Transverse colon (tissue), 4 donors: Measurements from ENCODE around the gene TEAD4. TPM values are rescaled to one million over a fixed set of nuclear protein-coding genes. Genes with fewer than 3 reads are reported as not detected.

Experiments used
- DNase-seq: peaks from one replicate; pipeline ENCODE4 v3.0.0-alpha.2; 2019
- H3K27ac ChIP-seq, 4 donors: fragments of 200-600 bp; sonication (generic); 2 replicates each; pipeline ENCODE4 v1.5.1; 2016 to 2018; ENCODE audit warnings: inconsistent platforms in 4 of 4
- H3K27me3 ChIP-seq: fragments of 200-600 bp; sonication (generic); 2 replicates; pipeline ENCODE4 v1.5.1; 2017; ENCODE audit warnings: inconsistent platforms
- H3K36me3 ChIP-seq, 4 donors: fragments of 200-600 bp; sonication (generic); 2 replicates each; pipeline ENCODE4 v1.5.1; 2017 to 2019; ENCODE audit warnings: inconsistent platforms in 4 of 4
- H3K4me1 ChIP-seq, 4 donors: fragments of 200-600 bp; sonication (generic); 2 replicates each; pipeline ENCODE4 v1.5.1; 2017 to 2020; ENCODE audit warnings: inconsistent platforms in 4 of 4
- H3K4me3 ChIP-seq, 4 donors: fragments of 200-600 bp; sonication (generic); 1 replicate in 1 of 4; 2 replicates in 3 of 4; pipeline versions ENCODE4 v1.5.1 to v1.6.1; 2017 to 2019; ENCODE audit warnings: inconsistent platforms in 4 of 4
- H3K9me3 ChIP-seq, 2 donors: fragments of 200-600 bp; sonication (generic); 2 replicates each; pipeline ENCODE4 v1.5.1; 2017 to 2019; ENCODE audit warnings: inconsistent platforms in 2 of 2
- EP300 ChIP-seq: sonication (generic); formaldehyde crosslinking; IDR thresholded peaks from one replicate; pipeline ENCODE4 v1.6.1; 2017; ENCODE audit warnings: antibody characterized with exemption, low read depth
- POLR2A ChIP-seq: fragments of 450-650 bp; IDR thresholded peaks from one replicate; pipeline ENCODE4 v1.6.1; 2016; ENCODE audit warnings: antibody characterized with exemption, mild to moderate bottlenecking, moderate library complexity
- POLR2AphosphoS5 ChIP-seq, 3 donors: sonication (generic); formaldehyde crosslinking; IDR thresholded peaks; one replicate each; pipeline ENCODE4 v1.6.1; 2016; ENCODE audit warnings: antibody characterized with exemption in 3 of 3
- WGBS, 2 donors: methylation state at CpG; one replicate each; pipeline ENCODE4 v1.1.5; 2018; ENCODE audit warnings: low coverage in 1 of 2; 5-methylcytosine and 5-hydroxymethylcytosine counted together
- in situ Hi-C, 4 donors: fragments of 200-750 bp; cut with MboI; loops; one replicate each; pipeline versions ENCODE4 v1.15.0 to v1.15.1; 2017; ENCODE audit warnings: low sequenced_read_pairs in 3 of 4, low pct_ligation_motif_present in 1 of 4, low pct_unique_long_range_greater_than_20kb in 1 of 4
- intact Hi-C: fragments of 100-400 bp; cut with DNase I; formaldehyde crosslinking; loops from one replicate; pipeline ENCODE4 v1.15.1; 2023; ENCODE audit warnings: low total_unique reads
- total RNA-seq, 4 donors: library from RNA; depleted of rRNA; stranded (reverse); fragments of >200 nt; gene quantifications; one replicate each; pipeline ENCODE4 v1.1.0, GENCODE V29; 2016
- TF ChIP-seq, protein P1 (sequence below), 5 experiments: fragments of 200-600 bp in 3 of 5; fragments of 450-650 bp in 2 of 5; sonication (generic) in 3 of 5; IDR thresholded peaks; 1 replicate in 2 of 5; 2 replicates in 3 of 5; pipeline ENCODE4 v1.5.1; 2016 to 2017; ENCODE audit warnings: antibody characterized with exemption in 5 of 5, inconsistent platforms in 3 of 5, mild to moderate bottlenecking in 2 of 5, moderate library complexity in 1 of 5

Gene TEAD4
- total RNA-seq, 4 donors from 2014 or later, result 4.2 to 29.7 (median 6.3) TPM

DNA sequence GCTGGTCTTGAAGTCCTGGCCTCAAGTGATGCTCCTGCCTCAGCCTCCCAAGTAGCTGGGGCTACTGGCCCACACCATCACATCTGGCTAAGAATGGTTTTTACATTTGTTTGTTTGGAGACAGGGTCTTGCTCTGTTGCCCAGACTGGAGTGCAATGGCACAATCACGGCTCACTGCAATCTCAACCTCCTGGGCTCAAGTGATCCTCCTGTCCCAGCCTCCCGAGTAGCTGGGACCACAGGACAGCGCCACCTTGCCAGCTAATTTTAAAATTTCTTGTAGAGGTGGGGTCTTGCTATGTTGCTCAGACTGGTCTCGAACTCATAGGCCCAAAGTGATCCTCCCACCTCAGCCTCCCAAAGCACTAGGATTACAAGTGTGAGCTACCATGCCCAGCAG lies 89.3 kb downstream of the TEAD4 start:
- no peak for DNase-seq
- H3K4me1 ChIP-seq, result no peaks in the 10 kb centered on the region
- no peak overlapping the region for H3K27ac ChIP-seq
- 93% methylated on average over 4 of the region's 4 CpGs; no CpG with 5 or more reads in 1 of the 2 donors for WGBS, 2 donors
- in situ Hi-C loops (loop anchor here (25.0 kb wide), 1 partner anchor 186 kb away; the partner anchor contains the start of gene TEX52 (in 4 of the 4)), intact Hi-C loops (no loop called here)
- peaks cover 3% of the 10 kb centered on the region for H3K27me3 ChIP-seq
- TF ChIP-seq, protein P1, sequence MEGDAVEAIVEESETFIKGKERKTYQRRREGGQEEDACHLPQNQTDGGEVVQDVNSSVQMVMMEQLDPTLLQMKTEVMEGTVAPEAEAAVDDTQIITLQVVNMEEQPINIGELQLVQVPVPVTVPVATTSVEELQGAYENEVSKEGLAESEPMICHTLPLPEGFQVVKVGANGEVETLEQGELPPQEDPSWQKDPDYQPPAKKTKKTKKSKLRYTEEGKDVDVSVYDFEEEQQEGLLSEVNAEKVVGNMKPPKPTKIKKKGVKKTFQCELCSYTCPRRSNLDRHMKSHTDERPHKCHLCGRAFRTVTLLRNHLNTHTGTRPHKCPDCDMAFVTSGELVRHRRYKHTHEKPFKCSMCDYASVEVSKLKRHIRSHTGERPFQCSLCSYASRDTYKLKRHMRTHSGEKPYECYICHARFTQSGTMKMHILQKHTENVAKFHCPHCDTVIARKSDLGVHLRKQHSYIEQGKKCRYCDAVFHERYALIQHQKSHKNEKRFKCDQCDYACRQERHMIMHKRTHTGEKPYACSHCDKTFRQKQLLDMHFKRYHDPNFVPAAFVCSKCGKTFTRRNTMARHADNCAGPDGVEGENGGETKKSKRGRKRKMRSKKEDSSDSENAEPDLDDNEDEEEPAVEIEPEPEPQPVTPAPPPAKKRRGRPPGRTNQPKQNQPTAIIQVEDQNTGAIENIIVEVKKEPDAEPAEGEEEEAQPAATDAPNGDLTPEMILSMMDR (IDR thresholded peaks at IDR 0.05), result no peak
- TF ChIP-seq POLR2A (no peak), EP300 (no peak), POLR2AphosphoS5 (IDR thresholded peaks at IDR 0.05) (no peak)
- no peaks in the 10 kb centered on the region for H3K36me3 ChIP-seq
- no peaks in the 10 kb centered on the region for H3K9me3 ChIP-seq
- H3K4me3 ChIP-seq, result no peak overlapping the region

DNA sequence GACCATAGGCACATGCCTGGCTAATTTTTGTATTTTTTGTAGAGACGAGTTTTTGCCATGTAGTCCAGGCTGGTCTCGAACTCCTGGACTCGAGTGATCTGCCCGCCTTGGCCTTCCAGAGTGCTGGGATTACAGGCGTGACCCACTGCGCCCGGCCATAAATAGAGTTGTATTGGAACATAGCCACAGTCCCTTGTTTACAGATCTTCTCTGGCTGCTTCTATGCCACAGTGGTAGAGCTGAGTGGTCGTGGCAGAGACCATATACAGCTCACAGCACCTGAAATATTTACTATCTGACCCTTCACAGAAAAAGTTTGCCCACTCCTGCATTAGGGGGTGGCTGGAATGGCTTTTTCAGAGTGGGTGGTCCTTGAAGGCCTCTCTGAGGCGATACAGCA lies 90.0 kb downstream of the TEAD4 start:
- in situ Hi-C loops, result loop anchor here (25.0 kb wide), 1 partner anchor 187 kb away; the partner anchor contains the start of gene TEX52 (in 4 of the 4)
- Histone ChIP-seq H3K27ac (no peak overlapping the region), H3K36me3 (no peaks in the 10 kb centered on the region), H3K9me3 (no peaks in the 10 kb centered on the region), H3K4me3 (no peak overlapping the region), H3K4me1 (no peaks in the 10 kb centered on the region), H3K27me3 (peaks cover 3% of the 10 kb centered on the region)
- intact Hi-C loops, result no loop called here
- 49% methylated on average over 9 of the region's 9 CpGs; no CpG with 5 or more reads in 1 of the 2 donors for WGBS, 2 donors
- no peak for DNase-seq
- TF ChIP-seq POLR2A (no peak), POLR2AphosphoS5 (IDR thresholded peaks at IDR 0.05) (no peak), EP300 (no peak)

DNA sequence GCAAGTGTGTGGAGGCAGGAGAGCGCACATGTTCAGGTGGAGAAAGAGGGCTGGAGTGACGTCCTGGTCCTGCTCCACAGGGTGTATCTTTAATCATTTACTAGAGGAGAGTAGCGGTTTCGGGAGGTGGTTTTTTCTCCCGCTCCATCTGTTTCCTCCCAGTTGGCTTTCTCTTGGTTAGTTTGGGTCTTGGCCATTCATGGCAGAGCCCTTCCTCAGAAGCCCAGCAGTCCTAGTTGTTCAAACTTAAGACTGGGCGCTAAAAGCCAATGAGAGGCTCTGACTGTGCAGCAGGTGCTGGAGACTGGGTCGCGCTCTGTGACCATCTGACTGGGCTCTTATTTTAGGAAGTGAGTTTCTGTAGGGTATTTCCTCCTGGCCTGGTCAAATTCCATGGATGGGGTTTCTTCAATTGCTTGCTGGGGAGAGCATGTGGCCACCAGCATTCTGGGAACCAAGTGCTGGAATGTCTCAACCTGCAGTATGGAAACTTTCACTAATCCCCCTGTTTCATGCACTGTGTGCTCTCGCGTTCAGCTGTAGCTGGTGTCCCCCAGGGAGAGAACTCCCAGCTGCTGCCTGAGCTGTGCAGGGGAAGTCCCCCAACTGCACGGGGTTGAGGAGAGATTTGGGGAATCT lies 90.5 kb downstream of the TEAD4 start:
- H3K36me3 ChIP-seq, result no peaks in the 10 kb centered on the region
- DNase-seq, result no peak
- H3K4me1 ChIP-seq, result no peaks in the 10 kb centered on the region
- WGBS, 2 donors, result 50 to 55% methylated on average over 4 to 11 of the region's 11 CpGs
- in situ Hi-C loops (loop anchor here (25.0 kb wide), 1 partner anchor 187 kb away; the partner anchor contains the start of gene TEX52 (in 4 of the 4)), intact Hi-C loops (no loop called here)
- no peak overlapping the region for H3K27ac ChIP-seq
- H3K4me3 ChIP-seq, result no peak overlapping the region
- peaks cover 3% of the 10 kb centered on the region for H3K27me3 ChIP-seq
- no peaks in the 10 kb centered on the region for H3K9me3 ChIP-seq
- no peak for TF ChIP-seq POLR2AphosphoS5 (IDR thresholded peaks at IDR 0.05)
- no peak for TF ChIP-seq POLR2A
- TF ChIP-seq, protein P1 (IDR thresholded peaks at IDR 0.05), result no peak

DNA sequence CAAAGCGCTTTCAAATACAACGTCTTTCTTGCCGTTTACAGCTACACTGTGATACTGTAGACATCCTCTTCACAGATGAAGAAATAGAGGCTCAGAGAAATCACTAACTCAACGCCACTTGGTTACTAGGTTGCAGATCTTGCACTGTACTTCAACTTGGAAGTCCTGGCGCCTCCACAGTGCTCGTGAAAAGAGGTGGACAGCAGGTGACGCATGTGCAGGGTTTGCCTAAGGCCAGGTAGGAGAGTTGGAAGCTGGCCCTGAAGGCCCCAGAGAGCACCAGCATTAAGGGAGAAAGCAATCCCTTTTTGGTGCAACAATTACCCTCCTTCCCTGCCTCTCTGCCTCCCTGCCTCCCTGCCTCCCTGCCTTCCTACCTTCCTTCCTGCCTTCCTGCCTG lies 95.2 kb downstream of the TEAD4 start:
- no peak overlapping the region for H3K4me3 ChIP-seq
- H3K27ac ChIP-seq, result peak overlapping the region in 1 of 4 donors; percentile 55
- TF ChIP-seq EP300, result no peak
- no peak for TF ChIP-seq POLR2AphosphoS5 (IDR thresholded peaks at IDR 0.05)
- TF ChIP-seq, protein P1 (IDR thresholded peaks at IDR 0.05), result no peak
- no peak for TF ChIP-seq POLR2A
- WGBS, 2 donors, result 84% methylated on average over 7 of the region's 7 CpGs; no CpG with 5 or more reads in 1 of the 2 donors
- H3K4me1 ChIP-seq, result peaks cover 3 to 12% (median 4%) of the 10 kb centered on the region in 4 donors
- H3K9me3 ChIP-seq, result no peaks in the 10 kb centered on the region
- intact Hi-C loops (no loop called here), in situ Hi-C loops (no loop called here)
- peaks cover 3% of the 10 kb centered on the region for H3K27me3 ChIP-seq
- DNase-seq, result no peak
- H3K36me3 ChIP-seq, result no peaks in the 10 kb centered on the region
